H1 (cell line): ENCODE measurements around the gene CD81. TPM values are rescaled to one million over a fixed set of nuclear protein-coding genes. Genes with fewer than 3 reads are reported as not detected.

ENCODE experiments used
- CTCF ChIA-PET: fragments of 300-600 bp; sonication (Branson Sonifier 250); formaldehyde crosslinking; loops from one replicate; lab custom pipeline; 2021; ENCODE audit not compliant: partially characterized antibody; lab: Charles Lee
- POLR2A ChIA-PET: fragments of 300-600 bp; sonication (Branson Sonifier 250); formaldehyde crosslinking; loops from one replicate; lab custom pipeline; 2021; ENCODE audit warnings: inconsistent platforms; ENCODE audit not compliant: partially characterized antibody; lab: Charles Lee
- DNase-seq, 2 experiments: peaks; one replicate each; pipeline versions ENCODE4 v3.0.0 to v3.0.0-alpha.2; 2010 to 2022; ENCODE audit warnings: low spot score in 2 of 2, low read depth in 1 of 2, mixed read lengths in 1 of 2
- FAIRE-seq: peaks from 2 replicates; lab custom pipeline; 2011; peaks lifted over from hg19 to GRCh38; lab: Jason Lieb, UNC
- H2AFZ ChIP-seq: 2 replicates; pipeline ENCODE4 v1.8.1; 2012; ENCODE audit warnings: low read length, inconsistent platforms
- H2AK5ac ChIP-seq: 2 replicates; pipeline ENCODE4 v1.6.1; 2013; ENCODE audit warnings: low read depth, low read length
- H2BK120ac ChIP-seq: replicated peaks from 2 replicates; pipeline ENCODE3; 2013; ENCODE audit warnings: low read depth, low read length, inconsistent platforms
- H2BK12ac ChIP-seq: 2 replicates; pipeline ENCODE4 v1.6.1; 2013; ENCODE audit warnings: low read depth, low read length
- H2BK15ac ChIP-seq: 2 replicates; pipeline ENCODE4 v1.6.1; 2013; ENCODE audit warnings: low read length
- H2BK20ac ChIP-seq: 2 replicates; pipeline ENCODE4 v1.6.1; 2013; ENCODE audit warnings: low read length
- H2BK5ac ChIP-seq: 2 replicates; pipeline ENCODE4 v1.6.1; 2013; ENCODE audit warnings: low read depth, low read length
- H3K14ac ChIP-seq: 2 replicates; pipeline ENCODE4 v1.6.1; 2013; ENCODE audit warnings: inconsistent platforms; ENCODE audit not compliant: insufficient read length
- H3K18ac ChIP-seq: 2 replicates; pipeline ENCODE4 v1.6.1; 2013; ENCODE audit warnings: low read length; ENCODE audit errors: extremely low read depth
- H3K23ac ChIP-seq: 2 replicates; pipeline ENCODE4 v1.6.1; 2013; ENCODE audit warnings: inconsistent platforms; ENCODE audit not compliant: insufficient read length
- H3K23me2 ChIP-seq: 2 replicates; pipeline ENCODE4 v1.6.1; 2013; ENCODE audit warnings: low read depth, low read length
- H3K27ac ChIP-seq: 2 replicates; pipeline ENCODE4 v1.6.1; 2011; ENCODE audit warnings: low read depth, low read length, inconsistent platforms
- H3K27me3 ChIP-seq, 4 experiments: replicated peaks in 1 of 4; 1 replicate in 1 of 4; 2 replicates in 3 of 4; pipeline versions ENCODE4 v1.6.1 to v1.8.1; 2011 to 2013; ENCODE audit warnings: low read length in 3 of 4, mild to moderate bottlenecking in 3 of 4, inconsistent platforms in 2 of 4, mixed read lengths in 2 of 4, moderate library complexity in 1 of 4; ENCODE audit not compliant: control insufficient read depth in 3 of 4, insufficient read depth in 3 of 4; ENCODE audit errors: extremely low read depth in 1 of 4
- H3K36me3 ChIP-seq, 4 experiments: 2 replicates each; pipeline versions ENCODE4 v1.6.1 to v1.8.1; 2011 to 2013; ENCODE audit warnings: mild to moderate bottlenecking in 4 of 4, low read length in 3 of 4, moderate library complexity in 2 of 4, control low read depth in 1 of 4, inconsistent platforms in 1 of 4; ENCODE audit not compliant: insufficient read depth in 4 of 4, control insufficient read depth in 2 of 4
- H3K4ac ChIP-seq: replicated peaks from 2 replicates; pipeline ENCODE3; 2013; ENCODE audit warnings: low read length, low read depth, mixed read lengths, inconsistent platforms; ENCODE audit not compliant: insufficient read length
- H3K4me1 ChIP-seq, 4 experiments: replicated peaks in 1 of 4; 1 replicate in 1 of 4; 2 replicates in 3 of 4; pipeline versions ENCODE4 v1.6.1 to v1.8.1; 2011 to 2013; ENCODE audit warnings: low read length in 3 of 4, inconsistent platforms in 2 of 4, mixed read lengths in 1 of 4; ENCODE audit not compliant: insufficient read depth in 4 of 4, control insufficient read depth in 3 of 4
- H3K4me2 ChIP-seq, 2 experiments: 2 replicates each; pipeline versions ENCODE4 v1.6.1 to v1.8.1; 2011 to 2013; ENCODE audit warnings: low read depth in 2 of 2, low read length in 2 of 2, control low read depth in 1 of 2, inconsistent platforms in 1 of 2, mild to moderate bottlenecking in 1 of 2; ENCODE audit not compliant: insufficient read depth in 1 of 2
- H3K4me3 ChIP-seq, 4 experiments: fragments of 200-600, 300-600 bp in 1 of 4; sonication (generic), shearing (Covaris generic), sonication (Bioruptor Twin) in 1 of 4; 2 replicates each; pipeline versions ENCODE4 v1.5.1 to v1.8.1; 2011 to 2016; ENCODE audit warnings: low read length in 4 of 4, low read depth in 3 of 4, control low read depth in 2 of 4, inconsistent platforms in 2 of 4, mild to moderate bottlenecking in 2 of 4, mixed read lengths in 1 of 4, moderate library complexity in 1 of 4; ENCODE audit not compliant: insufficient read depth in 2 of 4; ENCODE audit errors: extremely low read depth in 1 of 4
- H3K56ac ChIP-seq: replicated peaks from 2 replicates; pipeline ENCODE3; 2013; ENCODE audit warnings: low read depth, mild to moderate bottlenecking, mixed read lengths, low read length, inconsistent platforms; ENCODE audit not compliant: insufficient read length
- H3K79me1 ChIP-seq: 2 replicates; pipeline ENCODE4 v1.6.1; 2013; ENCODE audit warnings: low read depth, low read length, control low read depth
- H3K79me2 ChIP-seq, 2 experiments: 2 replicates each; pipeline versions ENCODE4 v1.6.1 to v1.8.1; 2012 to 2013; ENCODE audit warnings: low read length in 2 of 2, mild to moderate bottlenecking in 2 of 2, inconsistent platforms in 1 of 2; ENCODE audit not compliant: insufficient read depth in 2 of 2, control insufficient read depth in 1 of 2
- H3K9ac ChIP-seq, 4 experiments: replicated peaks in 1 of 4; 1 replicate in 1 of 4; 2 replicates in 3 of 4; pipeline versions ENCODE4 v1.6.1 to v1.8.1; 2011 to 2013; ENCODE audit warnings: low read depth in 3 of 4, low read length in 3 of 4, control low read depth in 2 of 4, mild to moderate bottlenecking in 2 of 4, moderate library complexity in 2 of 4, inconsistent platforms in 1 of 4; ENCODE audit errors: extremely low read depth in 1 of 4
- H3K9me3 ChIP-seq, 2 experiments: 2 replicates each; pipeline versions ENCODE4 v1.6.1 to v1.8.1; 2012 to 2013; ENCODE audit warnings: mild to moderate bottlenecking in 2 of 2, moderate library complexity in 2 of 2, control low read depth in 1 of 2, inconsistent platforms in 1 of 2, low read depth in 1 of 2, low read length in 1 of 2, mixed read lengths in 1 of 2; ENCODE audit not compliant: insufficient read depth in 2 of 2
- H4K20me1 ChIP-seq, 2 experiments: replicated peaks in 1 of 2; 2 replicates each; pipeline versions ENCODE3 to v1.8.1; 2011 to 2013; ENCODE audit warnings: inconsistent platforms in 2 of 2, low read length in 2 of 2, mild to moderate bottlenecking in 1 of 2; ENCODE audit not compliant: insufficient read depth in 2 of 2, control insufficient read depth in 1 of 2
- H4K5ac ChIP-seq: 2 replicates; pipeline ENCODE4 v1.6.1; 2013; ENCODE audit warnings: low read length, low read depth, mixed read lengths, inconsistent platforms; ENCODE audit not compliant: insufficient read length
- H4K8ac ChIP-seq: 2 replicates; pipeline ENCODE4 v1.8.0; 2013; ENCODE audit warnings: mild to moderate bottlenecking, moderate library complexity, low read length, inconsistent platforms; ENCODE audit not compliant: insufficient read depth; ENCODE audit errors: extremely low read depth
- H4K91ac ChIP-seq: replicated peaks from 2 replicates; pipeline ENCODE3; 2013; ENCODE audit warnings: low read length, mixed read lengths, inconsistent platforms; ENCODE audit not compliant: insufficient read length
- CHD1 ChIP-seq: IDR thresholded peaks from 2 replicates; pipeline ENCODE4 v1.6.1; 2012; ENCODE audit warnings: low read depth, low read length, improper control_type of control experiment
- EGR1 ChIP-seq: IDR thresholded peaks from 2 replicates; pipeline ENCODE4 v1.6.1; 2011; ENCODE audit warnings: low read depth, low read length, borderline replicate concordance
- EZH2 ChIP-seq: fragments of 200-600 bp; sonication (generic); IDR thresholded peaks from 2 replicates; pipeline ENCODE4 v1.7.1; 2012; ENCODE audit warnings: low read depth, mild to moderate bottlenecking, moderate library complexity, low read length, inconsistent platforms; ENCODE audit not compliant: severe bottlenecking
- KDM5A ChIP-seq: fragments of 200-600 bp; IDR thresholded peaks from 2 replicates; pipeline ENCODE4 v1.7.1; 2012; ENCODE audit warnings: mild to moderate bottlenecking, low read length, inconsistent platforms, mixed read lengths
- NANOG ChIP-seq: IDR thresholded peaks from 2 replicates; pipeline ENCODE4 v1.6.1; 2011; ENCODE audit warnings: low read length, low read depth, mild to moderate bottlenecking, inconsistent platforms; ENCODE audit not compliant: insufficient read depth, poor library complexity, severe bottlenecking
- POLR2AphosphoS5 ChIP-seq: IDR thresholded peaks from 2 replicates; pipeline ENCODE4 v1.6.1; 2011; ENCODE audit warnings: low read depth, low read length
- RFX5 ChIP-seq: IDR thresholded peaks from 2 replicates; pipeline ENCODE4 v1.6.1; 2011; ENCODE audit warnings: low read depth, low read length, improper control_type of control experiment, borderline replicate concordance
- SIN3A ChIP-seq, 2 experiments: IDR thresholded peaks in 1 of 2; conservative IDR thresholded peaks in 1 of 2; 2 replicates each; pipeline ENCODE4 v1.6.1; 2011 to 2012; ENCODE audit warnings: low read length in 2 of 2, improper control_type of control experiment in 1 of 2, low read depth in 1 of 2, mild to moderate bottlenecking in 1 of 2
- SIRT6 ChIP-seq: IDR thresholded peaks from one replicate; pipeline ENCODE4 v1.7.1; 2012; ENCODE audit warnings: low read length, inconsistent platforms
- SRF ChIP-seq: IDR thresholded peaks from 2 replicates; pipeline ENCODE4 v1.6.1; 2011; ENCODE audit warnings: mild to moderate bottlenecking, low read depth, low read length, moderate library complexity
- TBP ChIP-seq: IDR thresholded peaks from 2 replicates; pipeline ENCODE4 v1.6.1; 2011; ENCODE audit warnings: low read depth, low read length, improper control_type of control experiment
- YY1 ChIP-seq: IDR thresholded peaks from 2 replicates; pipeline ENCODE4 v1.6.1; 2011; ENCODE audit warnings: low read depth, mild to moderate bottlenecking, low read length
- WGBS, 2 experiments: shearing (Covaris generic) in 1 of 2; methylation state at CpG; one replicate each; pipeline versions ENCODE4 v1.1.6 to v1.1.7; 2013 to 2015; ENCODE audit warnings: low lambda C conversion rate in 2 of 2, mixed read lengths in 2 of 2, inconsistent platforms in 1 of 2, low coverage in 1 of 2, missing lambda C conversion rate in 1 of 2; ENCODE audit not compliant: insufficient replicate concordance in 2 of 2, insufficient coverage in 1 of 2, insufficient read length in 1 of 2; ENCODE audit errors: extremely low coverage in 1 of 2, missing lambda C conversion rate in 1 of 2; 5-methylcytosine and 5-hydroxymethylcytosine counted together
- polyA plus RNA-seq, 7 experiments: library from polyadenylated mRNA; depleted of rRNA in 3 of 7; stranded (reverse) in 5 of 7; unstranded in 2 of 7; fragments of >200 nt in 5 of 7; fragments of 200-250 nt in 2 of 7; gene quantifications; 1 replicate in 5 of 7; 2 replicates in 1 of 7; 4 replicates in 1 of 7; pipeline versions ENCODE4 v1.2.1 to v1.2.3, GENCODE V29; 2011 to 2013; ENCODE audit warnings: missing spikeins in 2 of 7, mixed read lengths in 2 of 7
- total RNA-seq: library from RNA; stranded (reverse); fragmentation: NEBNext Ultra II Directional; extraction: Animal tissue kit (Norgen Biotek cat#: 25700); gene quantifications from 2 replicates; pipeline ENCODE4 v1.2.1, GENCODE V29; 2021
- TF ChIP-seq, protein P1 (sequence below): IDR thresholded peaks from 2 replicates; pipeline ENCODE4 v1.6.1; 2012; ENCODE audit warnings: low read length, inconsistent platforms

CD81 gene
- total and polyA plus RNA-seq, 2 of the 8 experiments (the other 6 are each of a cell fraction or from before 2014, with no cell fraction given), result 238 to 309 TPM

DNA sequence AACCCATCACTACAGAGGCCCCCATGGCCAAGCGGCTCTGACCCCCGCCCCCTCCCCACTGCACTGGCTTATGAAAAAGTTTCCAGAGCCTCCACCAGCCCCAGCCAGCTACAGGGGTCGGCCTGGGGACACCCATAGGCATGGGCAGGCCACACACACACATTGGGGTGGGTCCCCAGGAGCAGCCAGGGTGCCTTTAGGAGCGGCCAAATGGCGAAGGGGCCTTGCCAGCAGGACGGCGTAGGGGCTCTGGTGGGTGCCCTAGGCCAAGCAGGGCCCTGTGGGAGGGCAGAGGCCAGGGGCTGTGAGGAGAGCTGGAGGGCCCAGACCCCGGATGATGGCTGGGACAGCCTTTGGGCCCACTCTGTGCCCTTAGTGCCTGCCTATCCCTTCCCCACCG, 33.5 kb downstream of the CD81 start:
- H3K4ac ChIP-seq, result no peak overlapping the region
- H2BK15ac ChIP-seq, result no peak overlapping the region
- no peaks in the 10 kb centered on the region for H3K36me3 ChIP-seq
- H3K23ac ChIP-seq, result no peak overlapping the region
- no peak overlapping the region for H4K5ac ChIP-seq
- H3K18ac ChIP-seq, result no peak overlapping the region
- no peak overlapping the region for H2BK12ac ChIP-seq
- ChIA-PET POLR2A (interaction anchor here (1.0 to 3.8 kb wide), 2 partner anchors 10 to 34 kb away, joined by 5 to 18 read pairs; partner anchors contain the start of genes CD81 and TSSC4), CTCF (interaction anchor here (0.7 to 14.1 kb wide), 5 partner anchors 9 to 240 kb away, joined by 3 to 196 read pairs (median 13); partner anchors contain the start of gene TSSC4)
- no peak for FAIRE-seq
- H3K56ac ChIP-seq, result no peak overlapping the region
- H2AFZ ChIP-seq, result no peak overlapping the region
- no peaks in the 10 kb centered on the region for H3K23me2 ChIP-seq
- no peaks in the 10 kb centered on the region; a peak in 1 of 7 replicates for H3K27me3 ChIP-seq
- peaks cover 0 to 3% of the 10 kb centered on the region in 2 experiments for H4K20me1 ChIP-seq
- H3K14ac ChIP-seq, result no peak overlapping the region
- H3K4me2 ChIP-seq, result no peak overlapping the region
- H4K8ac ChIP-seq, result no peak overlapping the region
- no peak overlapping the region for H2BK120ac ChIP-seq
- H3K4me3 ChIP-seq, result no peak overlapping the region
- no peak overlapping the region for H2BK20ac ChIP-seq
- H3K9ac ChIP-seq, result no peak overlapping the region
- no peaks in the 10 kb centered on the region for H3K79me1 ChIP-seq
- no peak overlapping the region for H4K91ac ChIP-seq
- no peak overlapping the region for H3K27ac ChIP-seq
- no peaks in the 10 kb centered on the region for H3K79me2 ChIP-seq
- 89% methylated on average over 6 of the region's 9 CpGs; no CpG with 5 or more reads in 1 of the 2 experiments for WGBS, 2 experiments
- H3K9me3 ChIP-seq, result no peaks in the 10 kb centered on the region
- no peaks in the 10 kb centered on the region for H3K4me1 ChIP-seq
- H2AK5ac ChIP-seq, result no peak overlapping the region
- no peak overlapping the region for H2BK5ac ChIP-seq
- no peak for DNase-seq
- no peak for TF ChIP-seq EZH2
- TF ChIP-seq CHD1, result no peak
- TF ChIP-seq POLR2AphosphoS5, result no peak
- no peak for TF ChIP-seq SIN3A (conservative IDR thresholded peaks at IDR 0.05 in 1 of 2, IDR thresholded peaks at IDR 0.05 in 1 of 2; ENCODE audit: low read depth in 1 of 2, low read length in 2 of 2)
- no peak for TF ChIP-seq RFX5
- TF ChIP-seq NANOG, result no peak
- no peak for TF ChIP-seq SIRT6
- no peak for TF ChIP-seq SRF
- TF ChIP-seq KDM5A, result no peak
- TF ChIP-seq TBP, result no peak
- no peak for TF ChIP-seq YY1
- TF ChIP-seq EGR1, result no peak
- TF ChIP-seq, protein P1, sequence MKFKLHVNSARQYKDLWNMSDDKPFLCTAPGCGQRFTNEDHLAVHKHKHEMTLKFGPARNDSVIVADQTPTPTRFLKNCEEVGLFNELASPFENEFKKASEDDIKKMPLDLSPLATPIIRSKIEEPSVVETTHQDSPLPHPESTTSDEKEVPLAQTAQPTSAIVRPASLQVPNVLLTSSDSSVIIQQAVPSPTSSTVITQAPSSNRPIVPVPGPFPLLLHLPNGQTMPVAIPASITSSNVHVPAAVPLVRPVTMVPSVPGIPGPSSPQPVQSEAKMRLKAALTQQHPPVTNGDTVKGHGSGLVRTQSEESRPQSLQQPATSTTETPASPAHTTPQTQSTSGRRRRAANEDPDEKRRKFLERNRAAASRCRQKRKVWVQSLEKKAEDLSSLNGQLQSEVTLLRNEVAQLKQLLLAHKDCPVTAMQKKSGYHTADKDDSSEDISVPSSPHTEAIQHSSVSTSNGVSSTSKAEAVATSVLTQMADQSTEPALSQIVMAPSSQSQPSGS, result no peak
